Right ventricle myocardium inferior (tissue), 1 donor: ENCODE measurements around the gene TRIM9. TPM values are rescaled to one million over a fixed set of nuclear protein-coding genes. Genes with fewer than 3 reads are reported as not detected.
"Not testable (repeated sequence)": the region's sequence is repeated elsewhere in the genome, so short reads cannot be mapped to it uniquely, and the experiment has no call there.

ENCODE experiments used
- ATAC-seq: fragments of 200-7000 bp; cut with Tn5 transposase; one replicate; pipeline ENCODE4 v1.9.1; 2020; ENCODE audit warnings: mild to moderate bottlenecking, moderate library complexity
- DNase-seq: peaks from one replicate; pipeline ENCODE4 v3.0.0; 2021; ENCODE audit errors: missing footprints
- intact Hi-C: fragments of 100-400 bp; cut with DNase I; formaldehyde crosslinking; loops from one replicate; pipeline ENCODE4 v1.11.0; 2022
- total RNA-seq: library from RNA; stranded (reverse); fragmentation: NEBNext Ultra II Directional; extraction: Animal tissue kit (Norgen Biotek cat#: 25700); gene quantifications from one replicate; pipeline ENCODE4 v1.2.1, GENCODE V29; 2021
- donor health status: DM: no; HTN: yes; CAD: no; lungs with severe emphysema.

TRIM9 gene
- total RNA-seq, 1 donor from 2014 or later: 0.62 TPM

GRCh38 chr14:51020024-51020710 lies 74.7 kb downstream of the TRIM9 start:
- intact Hi-C loops: no loop called here
- DNase-seq (no peak), ATAC-seq (peak; percentile 68)

- DNase-seq (no peak), ATAC-seq (no peak)
- intact Hi-C loops: no loop called here
Observed at GRCh38 chr14:51019089-51019488, 75.8 kb downstream of the TRIM9 start.

GRCh38 chr14:51018521-51018920 lies 76.4 kb downstream of the TRIM9 start:
- DNase-seq (no peak), ATAC-seq (no peak)
- intact Hi-C loops: no loop called here

- DNase-seq: no peak
- intact Hi-C loops: no loop called here
- ATAC-seq: no peak
Observed at GRCh38 chr14:51014625-51015024, 80.3 kb downstream of the TRIM9 start.

GRCh38 chr14:51014086-51014485 lies 80.8 kb downstream of the TRIM9 start:
- intact Hi-C loops: no loop called here
- DNase-seq (no peak), ATAC-seq (peak; percentile 86)

GRCh38 chr14:51012055-51012454 lies 82.8 kb downstream of the TRIM9 start:
- ATAC-seq: no peak
- intact Hi-C loops: no loop called here
- DNase-seq: no peak

- DNase-seq (no peak), ATAC-seq (no peak)
- intact Hi-C loops: no loop called here
Observed at GRCh38 chr14:51008446-51008845, 86.5 kb downstream of the TRIM9 start.

- DNase-seq (no peak), ATAC-seq (peak; percentile 23)
- intact Hi-C loops: no loop called here
Observed at GRCh38 chr14:51006781-51007211, 88.1 kb downstream of the TRIM9 start.

- intact Hi-C loops: no loop called here
- no peak for ATAC-seq
- no peak for DNase-seq
Observed at GRCh38 chr14:51006324-51006723, 88.6 kb downstream of the TRIM9 start.

GRCh38 chr14:51004801-51005526 lies 89.9 kb downstream of the TRIM9 start:
- DNase-seq: no peak
- no peak for ATAC-seq
- intact Hi-C loops: no loop called here

- intact Hi-C loops: no loop called here
Observed at GRCh38 chr14:51004352-51004800, 90.5 kb downstream of the TRIM9 start.

GRCh38 chr14:51002406-51002999 lies 92.4 kb downstream of the TRIM9 start:
- no peak for ATAC-seq
- no peak for DNase-seq
- intact Hi-C loops: no loop called here

More at GRCh38 chr14:51004352-51004800, 90.5 kb downstream of the TRIM9 start:
- peak; percentile 42 for ATAC-seq
- DNase-seq: no peak

- DNase-seq (no peak), ATAC-seq (no peak)
- intact Hi-C loops: no loop called here
Observed at GRCh38 chr14:51000566-51000965, 94.3 kb downstream of the TRIM9 start.

GRCh38 chr14:50999726-51000125 lies 95.2 kb downstream of the TRIM9 start:
- no peak for ATAC-seq
- intact Hi-C loops: no loop called here

GRCh38 chr14:50998612-50999011 lies 96.3 kb downstream of the TRIM9 start:
- no peak for DNase-seq
- ATAC-seq: no peak
- intact Hi-C loops: no loop called here

More at GRCh38 chr14:50999726-51000125, 95.2 kb downstream of the TRIM9 start:
- no peak for DNase-seq

- no peak for ATAC-seq
- no peak for DNase-seq
- intact Hi-C loops: no loop called here
Observed at GRCh38 chr14:50997712-50998111, 97.2 kb downstream of the TRIM9 start.

- ATAC-seq, DNase-seq, intact Hi-C loops: not testable (repeated sequence)
Observed at GRCh38 chr14:50994158-50994557, 100.7 kb downstream of the TRIM9 start.

GRCh38 chr14:50985859-50986331 lies 109.0 kb downstream of the TRIM9 start:
- intact Hi-C loops: no loop called here
- DNase-seq: no peak
- ATAC-seq: no peak

GRCh38 chr14:50985124-50985858 lies 109.6 kb downstream of the TRIM9 start:
- DNase-seq (no peak), ATAC-seq (no peak)
- intact Hi-C loops: no loop called here
